Endometrial microvascular endothelial cells (primary cell): ENCODE measurements around the gene RALGDS. TPM values are rescaled to one million over a fixed set of nuclear protein-coding genes. Genes with fewer than 3 reads are reported as not detected.
"Not testable (repeated sequence)": the region's sequence is repeated elsewhere in the genome, so short reads cannot be mapped to it uniquely, and the experiment has no call there.

Experiments
- in situ Hi-C: cut with HindIII; loops from 2 replicates; pipeline ENCODE4 v1.10.0; 2017; ENCODE audit warnings: low sequenced_read_pairs, low pct_unique_long_range_greater_than_20kb; ENCODE audit errors: inconsistent ontology term
- total RNA-seq: library from RNA; depleted of rRNA; stranded (reverse); fragments of >200 nt; gene quantifications from one replicate; pipeline ENCODE4 v1.2.3, GENCODE V29; 2015; ENCODE audit errors: inconsistent ontology term

The RALGDS gene
- total RNA-seq, 1 donor from 2014 or later = 17.6 TPM

DNA sequence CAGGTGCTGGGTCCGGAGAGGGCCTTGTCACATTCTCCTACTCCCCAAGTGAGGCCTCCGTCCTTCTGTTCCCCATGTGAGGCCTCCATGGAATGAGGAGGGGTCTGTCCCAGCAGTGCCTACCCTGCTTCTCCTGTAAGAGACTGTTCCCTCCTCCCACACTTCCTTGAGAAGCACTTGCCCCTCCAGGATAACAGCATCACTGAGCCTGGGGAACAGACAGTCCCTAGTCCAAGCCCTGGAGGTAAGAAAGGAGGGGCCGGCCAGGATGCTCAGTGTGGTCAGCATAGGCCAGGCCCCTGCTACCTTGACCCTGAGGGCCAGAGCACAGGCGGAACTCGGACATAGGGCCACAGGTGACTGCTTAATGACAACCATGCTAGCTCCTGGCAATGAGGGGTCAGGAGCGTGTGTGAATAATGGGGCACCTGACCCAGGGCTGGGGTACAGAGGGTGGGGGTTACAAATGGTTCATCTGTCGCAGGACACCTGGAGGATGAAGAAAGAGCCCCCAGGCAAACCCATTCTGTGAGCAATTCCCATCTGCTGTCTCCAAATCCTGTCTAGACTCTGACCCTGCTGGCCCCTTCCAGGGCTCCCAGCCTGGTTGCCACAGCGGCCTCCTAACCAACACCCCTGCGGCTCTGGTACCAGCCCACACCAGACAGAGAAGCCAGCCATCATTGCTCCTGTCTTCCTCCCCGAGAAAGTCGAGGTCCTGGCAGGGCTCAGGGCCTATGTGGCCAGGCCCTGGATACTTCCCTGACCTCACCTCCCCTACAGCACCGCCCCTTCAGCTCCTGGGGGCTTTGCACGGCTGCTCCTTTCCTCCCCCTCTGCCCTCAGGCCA is 20.3 kb downstream of the RALGDS start:
- in situ Hi-C loops = no loop called here

DNA sequence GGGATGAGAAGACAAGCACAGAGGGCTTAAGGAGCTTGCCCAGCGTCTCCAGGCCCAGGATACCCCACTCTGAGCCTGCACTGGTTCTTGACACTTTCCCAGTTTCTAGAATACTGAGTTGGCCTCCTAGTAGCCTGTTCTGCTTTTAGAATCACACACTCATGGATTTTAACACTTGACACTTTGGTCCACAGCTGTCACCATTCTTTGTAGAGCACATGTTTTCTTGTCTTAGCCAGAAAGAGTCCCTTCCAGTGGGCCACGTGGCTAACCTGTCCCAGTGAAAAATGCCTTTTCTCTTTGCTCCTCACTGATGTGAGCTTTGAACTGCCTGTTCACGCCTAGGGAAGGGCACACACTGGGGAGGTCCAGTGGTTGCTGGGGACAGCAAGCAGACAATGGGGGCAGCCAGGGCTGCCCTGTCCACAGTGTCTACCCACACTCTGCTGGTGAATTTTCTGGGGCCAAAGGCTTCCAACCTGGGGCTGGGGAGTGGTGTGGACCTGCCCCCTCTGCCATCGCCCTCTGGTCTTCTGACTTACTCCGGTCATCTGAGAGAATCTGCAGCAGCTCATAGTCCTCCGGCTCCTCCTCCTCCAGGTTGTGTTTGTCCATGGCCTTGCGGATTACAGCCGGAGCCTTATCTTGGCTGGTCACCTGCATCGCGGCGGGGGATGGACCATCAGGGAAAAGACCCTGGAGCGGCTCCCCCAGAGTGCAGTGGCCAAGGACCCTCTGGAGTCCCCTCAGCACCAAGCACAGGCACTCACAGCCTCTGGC is 21.1 kb downstream of the RALGDS start:
- in situ Hi-C loops = no loop called here

DNA sequence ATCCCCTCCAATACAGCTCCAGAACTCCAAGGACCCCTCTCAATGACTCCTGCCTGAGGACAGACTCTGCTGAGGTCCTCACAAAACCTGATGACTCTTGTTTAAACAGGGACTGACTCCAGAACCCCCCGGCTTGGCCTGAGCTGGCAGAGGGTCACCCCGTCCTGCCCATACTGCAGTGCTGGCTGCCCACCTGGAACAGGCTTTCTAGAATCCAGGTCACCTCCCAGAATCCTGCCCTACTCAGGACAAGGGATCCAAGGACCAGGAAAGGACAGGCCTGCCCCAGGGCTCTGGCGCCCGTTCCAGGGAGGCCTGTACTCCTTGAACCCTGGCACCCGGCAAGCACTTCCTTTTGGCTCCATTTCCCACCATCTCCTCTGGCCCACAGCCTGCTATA is 22.2 kb downstream of the RALGDS start:
- in situ Hi-C loops = no loop called here

DNA sequence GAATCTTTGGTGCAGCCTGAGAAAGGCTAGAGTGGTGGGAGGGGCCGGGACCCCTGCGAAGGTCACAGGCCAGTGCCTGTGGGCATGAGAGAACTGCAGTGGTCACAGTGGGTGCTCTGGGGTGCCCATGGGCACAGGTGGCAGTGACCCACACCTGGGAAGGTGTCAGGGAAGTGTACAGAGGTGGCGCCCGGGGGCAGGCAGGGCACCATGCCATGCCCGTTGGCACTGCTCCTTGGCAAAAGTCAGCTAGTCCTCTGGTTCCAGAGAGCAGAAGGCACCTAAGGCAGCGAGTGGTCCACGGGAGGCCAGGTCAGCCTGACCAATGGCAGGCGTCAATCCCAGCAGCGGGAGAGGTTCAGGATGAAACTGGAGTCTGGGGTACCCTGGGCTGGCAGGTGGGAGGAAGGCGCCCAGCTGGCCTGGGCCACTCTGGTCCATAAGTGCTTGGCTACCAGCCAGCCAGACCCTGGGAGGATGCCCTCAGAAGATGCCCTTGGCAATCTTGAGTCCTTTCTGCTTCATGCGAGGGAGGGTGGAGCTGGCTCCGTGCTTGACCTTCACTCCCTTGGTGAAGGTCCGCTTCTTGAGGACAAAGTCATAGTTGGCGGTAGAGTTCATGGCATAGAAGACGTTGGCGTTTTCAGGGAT is 22.8 kb downstream of the RALGDS start:
- in situ Hi-C loops = no loop called here

DNA sequence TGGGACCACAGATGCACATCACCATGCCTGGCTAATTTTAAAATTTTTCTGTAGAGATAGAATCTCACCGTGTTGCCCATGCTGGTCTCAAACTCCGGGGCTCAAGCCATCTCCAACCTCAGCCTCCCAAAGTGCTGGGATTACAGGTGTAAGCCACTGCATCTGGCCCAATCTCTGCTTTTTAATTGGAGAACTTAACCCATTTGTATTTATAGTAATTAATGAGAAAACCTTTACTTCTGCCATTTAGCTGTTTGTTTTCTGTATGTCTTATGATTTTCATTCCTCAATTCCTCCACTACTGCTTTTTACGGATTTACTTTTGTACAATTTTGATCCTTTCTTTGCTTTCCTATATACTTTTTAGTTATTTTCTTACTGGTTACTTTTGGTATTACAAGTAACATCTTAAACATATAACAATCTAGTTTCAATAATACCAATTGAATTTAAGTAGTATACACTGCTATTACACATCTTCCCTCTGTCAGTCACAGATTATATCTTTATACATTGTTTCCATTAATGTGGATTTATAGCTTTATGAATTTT is 26.1 kb downstream of the RALGDS start:
- in situ Hi-C loops = no loop called here

DNA sequence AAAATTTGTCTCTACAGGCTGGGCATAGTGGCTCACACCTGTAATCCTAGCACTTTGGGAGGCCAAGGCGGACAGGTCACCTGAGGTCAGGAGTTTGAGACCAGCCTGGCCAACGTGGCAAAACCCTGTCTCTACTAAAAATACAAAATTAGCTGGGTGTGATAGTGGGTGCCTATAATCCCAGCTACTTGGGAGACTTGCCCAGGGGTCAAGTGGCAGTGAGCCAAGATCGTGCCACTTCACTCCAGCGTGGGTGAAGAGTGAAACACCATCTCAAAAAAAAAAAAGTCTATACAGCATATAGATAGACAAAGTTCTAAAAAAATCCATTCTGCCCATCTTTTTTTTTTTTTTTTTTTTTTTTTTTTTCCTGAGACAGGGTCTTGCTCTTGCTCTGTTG is 26.7 kb downstream of the RALGDS start:
- in situ Hi-C loops = not testable (repeated sequence)

DNA sequence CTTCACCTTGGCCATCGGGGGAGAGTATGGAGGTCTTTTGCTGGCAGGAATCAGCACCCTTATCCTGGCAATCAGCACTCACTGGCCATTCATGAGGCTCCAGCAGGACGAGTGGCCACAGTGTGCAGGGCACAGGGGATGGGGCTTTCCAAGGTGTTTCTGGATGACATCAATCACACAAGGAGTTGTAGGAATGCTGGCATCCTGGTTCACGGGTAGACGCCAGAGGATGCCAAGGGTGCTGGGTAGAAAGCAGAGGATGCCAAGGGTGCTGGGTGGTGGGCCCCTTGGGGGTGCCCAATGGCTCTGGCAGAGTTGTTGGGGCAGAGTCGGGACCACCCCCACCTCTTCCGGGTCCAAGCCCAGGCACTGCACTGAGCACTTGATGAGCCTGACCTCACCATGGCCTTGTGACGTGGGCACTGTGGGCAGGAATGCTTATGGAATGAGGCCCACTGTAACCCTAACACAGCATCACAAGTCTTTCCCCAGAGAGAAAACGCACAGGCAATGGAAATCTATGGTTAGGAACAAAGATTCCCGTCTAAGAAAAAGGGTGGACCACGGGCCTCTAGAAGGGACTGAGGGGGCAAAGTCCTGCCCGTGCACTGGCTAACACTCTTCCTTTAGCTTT is 30.2 kb downstream of the RALGDS start:
- in situ Hi-C loops = no loop called here

DNA sequence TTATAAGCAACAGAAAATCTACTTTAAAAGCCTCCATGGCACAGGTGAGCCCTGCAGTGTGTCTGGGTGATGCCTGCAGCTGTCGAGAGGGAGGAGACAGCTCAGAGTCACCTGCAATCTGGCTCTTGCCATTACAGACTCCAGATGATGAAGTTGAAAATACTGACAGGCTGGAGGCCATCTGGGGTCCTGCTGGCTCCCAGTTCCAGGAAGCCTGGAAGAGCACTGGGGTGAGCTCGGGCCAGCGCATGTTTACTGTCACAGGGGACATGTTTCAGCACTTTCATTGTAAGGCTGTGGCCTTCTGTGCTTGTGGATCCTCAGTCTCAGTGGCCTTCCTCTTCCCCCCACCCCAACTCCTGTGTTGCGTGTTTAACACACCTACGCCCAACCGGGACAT is 30.9 kb downstream of the RALGDS start:
- in situ Hi-C loops = no loop called here

DNA sequence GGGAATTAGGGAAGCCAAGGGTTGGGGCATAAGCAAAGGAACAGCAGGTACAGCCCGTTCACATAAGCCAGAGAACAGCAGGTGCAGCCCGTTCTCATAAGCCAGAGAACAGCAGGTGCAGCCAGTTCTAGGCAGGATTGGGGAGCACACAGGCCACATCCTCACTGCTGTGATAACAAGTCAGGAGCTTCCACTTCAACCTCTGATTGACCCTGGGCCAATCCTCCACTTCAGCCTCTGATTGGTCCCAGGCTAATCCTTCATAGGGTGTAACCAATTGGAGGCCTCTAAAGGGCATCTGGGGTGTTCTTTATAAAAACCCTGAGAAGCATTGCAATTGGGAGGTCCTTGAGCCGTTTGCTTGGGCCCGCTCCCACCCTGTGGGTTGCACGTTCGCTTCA is 31.8 kb downstream of the RALGDS start:
- in situ Hi-C loops = no loop called here

DNA sequence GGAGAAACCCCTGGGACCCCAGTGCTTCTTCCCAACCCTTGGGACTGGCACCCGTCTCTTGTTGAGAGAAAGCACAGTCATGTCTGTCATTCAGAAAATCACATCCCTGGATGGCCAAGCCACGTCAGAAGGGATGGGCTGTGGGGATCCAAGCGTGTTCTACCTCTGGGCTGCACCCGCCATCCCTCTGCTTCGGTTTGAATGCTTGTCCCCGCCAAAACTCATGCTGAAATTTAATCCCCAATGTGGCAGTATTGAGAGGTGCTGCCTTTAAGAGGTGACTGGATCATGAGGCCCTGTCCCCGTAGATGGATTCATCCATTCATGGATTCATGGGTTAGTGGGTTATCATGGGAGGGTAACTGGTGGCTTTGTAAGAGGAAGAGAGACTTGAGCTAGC is 32.3 kb downstream of the RALGDS start:
- in situ Hi-C loops = no loop called here

DNA sequence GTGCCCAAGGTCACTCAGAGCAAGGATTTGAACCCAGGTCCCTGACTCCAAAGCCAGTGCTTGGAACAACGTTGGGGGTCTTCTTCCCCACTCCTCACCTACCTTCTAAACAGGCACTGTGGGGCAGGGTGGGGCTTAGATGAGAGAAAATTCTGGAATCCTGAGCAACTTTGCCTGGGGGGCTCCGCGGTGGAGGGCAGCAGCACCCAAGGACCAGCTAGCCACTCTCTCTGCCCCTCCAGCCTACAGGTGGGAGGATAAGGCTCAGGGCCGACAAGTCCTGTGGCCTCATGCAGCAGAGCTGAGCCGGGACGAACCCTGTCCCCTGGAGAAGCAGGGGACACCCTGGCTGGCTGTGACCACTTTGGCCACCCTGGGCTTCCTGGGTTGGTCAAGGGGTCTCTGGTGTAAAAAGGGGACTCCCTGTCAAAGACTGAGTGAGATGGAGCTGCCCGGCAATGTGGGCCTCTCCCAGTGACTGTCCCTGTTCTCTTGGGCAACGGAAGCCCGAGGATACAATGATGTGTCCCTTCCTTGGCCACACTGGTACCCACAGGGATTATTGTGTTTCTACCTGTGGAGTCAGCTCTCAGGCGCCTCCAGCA is 32.8 kb downstream of the RALGDS start:
- in situ Hi-C loops = no loop called here

DNA sequence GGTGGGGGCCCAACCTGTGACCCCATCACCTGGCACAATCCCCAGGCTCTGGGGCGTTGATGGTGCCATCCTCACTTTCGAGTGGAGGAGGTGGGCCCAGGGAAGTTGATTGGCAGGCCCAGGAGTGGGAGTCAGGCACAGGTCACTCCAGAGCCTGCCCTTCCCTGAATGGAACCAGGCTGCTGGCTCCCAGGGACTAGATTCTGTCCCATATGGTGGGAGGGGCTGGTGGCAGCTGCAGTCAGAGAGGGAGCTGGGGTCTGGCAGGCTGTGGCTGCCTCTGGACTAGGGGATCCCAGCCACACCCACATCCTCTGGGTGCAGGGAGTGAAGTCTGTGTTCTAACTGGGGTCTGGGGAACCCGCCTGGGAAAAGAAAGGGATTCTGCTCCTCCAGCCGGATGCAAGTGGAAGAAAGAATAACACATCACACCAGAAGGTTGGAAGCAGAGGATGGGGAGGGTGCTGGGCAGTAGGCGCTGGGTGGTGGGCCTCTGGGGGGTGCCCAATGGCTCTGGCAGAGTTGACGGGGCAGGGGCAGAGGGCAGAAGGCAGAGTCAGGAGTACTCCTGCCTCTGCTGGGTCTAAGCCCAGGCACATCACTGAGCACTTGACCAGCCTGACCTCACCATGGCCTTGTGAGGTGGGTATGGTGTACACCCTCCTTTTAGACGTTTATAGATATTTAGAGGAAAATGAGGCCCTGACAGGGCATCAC is 33.5 kb downstream of the RALGDS start:
- in situ Hi-C loops = no loop called here

DNA sequence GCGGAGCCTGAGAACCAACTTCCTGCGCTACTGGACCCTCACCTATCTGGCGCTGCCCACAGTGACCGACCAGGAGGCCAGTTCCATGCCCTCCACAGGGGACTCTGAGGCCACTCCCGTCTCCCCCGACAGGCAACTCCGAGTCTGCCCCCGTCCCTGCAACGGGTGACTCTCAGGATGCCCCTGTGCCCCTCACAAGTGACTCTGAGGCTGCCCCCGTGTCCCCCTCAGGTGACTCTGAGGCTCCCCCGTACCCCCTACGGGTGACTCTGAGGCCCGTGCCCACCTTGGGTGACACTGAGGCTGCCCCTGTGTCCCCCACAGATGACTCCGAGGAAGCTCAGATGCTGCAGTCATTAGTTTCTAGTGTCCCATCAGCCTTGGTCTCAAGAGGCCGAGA is 34.1 kb downstream of the RALGDS start:
- in situ Hi-C loops = no loop called here

DNA sequence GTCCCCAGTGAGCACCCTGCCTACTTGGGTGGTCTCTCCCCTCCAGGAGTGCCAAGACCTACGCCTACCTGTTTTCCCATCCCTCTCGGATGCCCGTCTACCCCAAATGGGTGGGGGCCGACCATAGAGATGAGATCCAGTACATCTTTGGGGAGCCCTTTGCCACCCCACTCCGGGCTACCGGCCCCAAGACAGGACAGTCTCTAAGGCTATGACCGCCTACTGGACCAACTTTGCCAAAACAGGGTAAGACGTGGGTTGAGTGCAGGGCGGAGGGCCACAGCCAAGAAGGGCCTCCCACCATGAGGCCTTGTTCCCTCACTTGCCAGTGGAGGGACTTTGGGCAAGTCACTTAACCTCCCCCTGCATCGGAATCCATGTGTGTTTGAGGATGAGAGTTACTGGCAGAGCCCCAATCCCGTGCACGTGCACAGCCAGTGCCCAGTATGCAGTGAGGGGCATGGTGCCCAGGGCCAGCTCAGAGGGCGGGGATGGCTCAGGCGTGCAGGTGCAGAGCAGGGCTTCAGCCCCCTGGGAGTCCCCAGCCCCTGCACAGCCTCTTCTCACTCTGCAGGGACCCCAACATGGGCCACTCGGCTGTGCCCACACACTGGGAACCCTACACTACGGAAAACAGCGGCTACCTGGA is 34.7 kb downstream of the RALGDS start:
- in situ Hi-C loops = not testable (repeated sequence)

DNA sequence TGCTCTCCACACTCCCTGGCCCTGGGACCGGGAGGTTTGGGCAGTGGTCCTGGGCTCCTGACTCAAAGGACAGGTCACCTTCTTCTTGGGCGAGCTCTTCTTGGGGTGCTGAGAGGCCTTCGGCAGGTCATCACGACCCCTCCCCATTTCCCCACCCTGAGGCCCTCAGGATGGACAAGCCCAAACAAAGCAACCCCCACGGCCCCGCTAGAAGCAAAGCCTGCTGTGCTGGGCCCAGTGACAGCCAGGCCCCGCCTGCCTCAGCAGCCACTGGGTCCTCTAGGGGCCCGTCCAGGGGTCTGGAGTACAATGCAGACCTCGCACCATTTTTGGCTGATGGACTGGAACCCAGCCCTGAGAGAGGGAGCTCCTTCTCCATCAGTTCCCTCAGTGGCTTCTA is 37.4 kb downstream of the RALGDS start:
- in situ Hi-C loops = not testable (repeated sequence)

DNA sequence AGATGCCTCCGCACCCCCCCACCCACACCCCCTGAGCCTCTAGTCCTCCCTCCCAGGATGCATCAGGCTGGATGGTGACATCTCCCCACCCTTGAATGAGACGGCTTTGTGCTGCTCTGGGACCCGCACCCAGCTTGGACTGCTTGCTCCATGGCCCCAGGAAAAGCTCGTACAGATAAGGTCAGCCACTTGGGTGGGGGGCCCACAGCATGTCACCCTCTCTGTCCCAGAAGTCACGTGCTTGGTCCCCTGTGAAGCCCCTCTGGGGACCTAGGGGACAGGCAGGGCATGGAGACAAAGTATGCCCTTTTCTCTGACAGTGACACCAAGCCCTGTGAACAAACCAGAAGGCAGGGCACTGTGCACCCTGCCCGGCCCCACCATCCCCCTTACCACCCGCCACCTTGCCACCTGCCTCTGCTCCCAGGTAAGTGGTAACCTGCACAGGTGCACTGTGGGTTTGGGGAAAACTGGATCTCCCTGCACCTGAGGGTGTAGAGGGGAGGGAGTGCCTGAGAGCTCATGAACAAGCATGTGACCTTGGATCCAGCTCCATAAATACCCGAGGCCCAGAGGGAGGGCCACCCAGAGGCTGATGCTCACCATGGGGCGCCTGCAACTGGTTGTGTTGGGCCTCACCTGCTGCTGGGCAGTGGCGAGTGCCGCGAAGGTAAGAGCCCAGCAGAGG is 38.9 kb downstream of the RALGDS start:
- in situ Hi-C loops = not testable (repeated sequence)
